ENCODE measurements around the gene RSRP1. TPM values are rescaled to one million over a fixed set of nuclear protein-coding genes. Genes with fewer than 3 reads are reported as not detected.

The RSRP1 gene
- total and polyA plus RNA-seq, 12 donors: 22.8 to 663 (median 107) TPM

- 0 to 1% (median 0%) methylated on average over 23 to 53 of the region's 53 CpGs; no CpG with 5 or more reads in 1 of the 4 donors for WGBS, 4 donors
- H3K36me3 ChIP-seq (replicated peaks in 1 of 2): peaks cover 0 to 40% of the 10 kb centered on the region in 2 donors
- DNase-seq: peak; percentile 47 to 73 (median 54)
- peaks cover 16 to 34% of the 10 kb centered on the region in 2 donors for H3K4me1 ChIP-seq (replicated peaks in 1 of 2)
- no peaks in the 10 kb centered on the region for H3K27me3 ChIP-seq
- H3K4me3 ChIP-seq: peak overlapping the region; percentile 62 to 98 (median 82)
- peak overlapping the region; percentile 95 to 100 (median 99) for H3K27ac ChIP-seq
- intact Hi-C loops (cut with DNase I): no loop called here
- no peaks in the 10 kb centered on the region for H3K9me3 ChIP-seq (replicated peaks in 1 of 3)
- TF ChIP-seq CTCF (IDR thresholded peaks at IDR 0.05) (no peak), POLR2A (IDR thresholded peaks at IDR 0.05) (no peak)
These were observed 642 bp downstream of the RSRP1 start for GRCh38 chr1:25246600-25247023.

DNA sequence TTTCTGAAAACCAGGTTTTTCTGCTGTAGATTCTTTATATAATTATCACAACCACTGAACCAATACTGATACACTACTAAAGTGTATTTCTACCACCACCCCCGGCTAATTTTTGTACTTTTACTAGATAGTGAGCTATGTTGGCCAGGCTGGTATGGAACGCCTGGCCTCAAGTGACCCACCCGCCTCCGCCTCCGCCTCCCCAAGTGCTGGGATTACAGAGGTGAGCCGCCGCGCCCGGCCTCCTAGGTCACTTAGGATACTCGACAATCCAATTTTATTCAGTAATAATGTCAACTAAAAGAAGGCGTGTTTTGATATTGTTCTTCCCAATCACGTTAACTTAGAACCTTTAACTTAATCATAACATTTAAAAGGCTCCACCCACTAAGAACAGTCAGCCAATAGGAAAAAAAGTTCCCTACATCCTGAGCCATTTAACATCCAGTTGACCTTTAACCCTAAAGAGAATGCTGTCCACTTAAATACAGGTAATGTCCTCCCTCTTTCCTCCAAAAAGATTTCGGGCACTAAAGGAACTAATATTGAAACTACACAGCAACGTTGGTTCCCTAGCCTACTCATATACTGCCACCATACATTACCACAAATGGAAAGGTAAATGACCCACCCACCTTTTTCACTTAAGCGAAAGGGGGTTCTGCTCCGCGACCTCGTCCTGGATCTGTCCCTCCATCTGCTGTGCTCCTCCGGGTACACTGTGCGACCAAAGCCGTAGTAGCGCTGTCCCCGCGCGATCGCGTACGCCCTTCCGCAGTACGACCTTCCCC is 1.2 kb downstream of the RSRP1 start:
- Histone ChIP-seq H3K4me1 (replicated peaks in 1 of 2) (peaks cover 16 to 37% of the 10 kb centered on the region in 2 donors), H3K9me3 (replicated peaks in 1 of 3) (no peaks in the 10 kb centered on the region), H3K27ac (peak overlapping the region; percentile 95 to 100 (median 99)), H3K36me3 (replicated peaks in 1 of 2) (peaks cover 0 to 45% of the 10 kb centered on the region in 2 donors), H3K27me3 (no peaks in the 10 kb centered on the region), H3K4me3 (peak overlapping the region; percentile 62 to 98 (median 82))
- TF ChIP-seq POLR2A (IDR thresholded peaks at IDR 0.05): no peak
- no peak for TF ChIP-seq CTCF (IDR thresholded peaks at IDR 0.05)
- intact Hi-C loops (cut with DNase I): no loop called here
- WGBS, 4 donors: 17 to 38% (median 26%) methylated on average over 17 to 30 of the region's 30 CpGs
- peak in 3 of 7 donors; percentile 34 to 68 (median 38) for DNase-seq

DNA sequence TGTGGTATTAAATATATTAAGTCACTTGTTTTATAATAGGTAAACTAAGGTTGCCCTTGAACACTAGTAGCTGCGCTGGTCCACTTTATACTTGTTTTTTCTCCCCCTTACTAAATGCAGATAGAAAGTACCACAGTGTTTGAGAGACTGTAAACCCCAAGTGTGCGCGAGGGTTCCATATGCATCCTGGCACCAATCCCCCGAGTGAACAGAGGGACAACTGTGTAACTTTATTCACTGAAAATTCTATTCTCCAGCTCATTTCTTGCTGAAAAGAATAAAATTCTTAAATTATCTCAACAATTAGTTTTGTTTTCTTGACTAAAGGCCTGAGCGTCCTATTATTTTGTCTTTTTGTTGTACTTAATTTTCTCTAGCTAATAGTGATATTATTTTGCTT is 1.9 kb downstream of the RSRP1 start:
- DNase-seq: peak in 1 of 7 donors; percentile 48
- peaks cover 21 to 44% of the 10 kb centered on the region in 2 donors for H3K4me1 ChIP-seq (replicated peaks in 1 of 2)
- intact Hi-C loops (cut with DNase I): no loop called here
- H3K4me3 ChIP-seq: peak overlapping the region in 1 of 4 donors; percentile 68
- no peak for TF ChIP-seq POLR2A (IDR thresholded peaks at IDR 0.05)
- no peak for TF ChIP-seq CTCF (IDR thresholded peaks at IDR 0.05)
- 66 to 78% (median 69%) methylated on average over 5 of the region's 5 CpGs for WGBS, 4 donors
- H3K36me3 ChIP-seq (replicated peaks in 1 of 2): peaks cover 0 to 45% of the 10 kb centered on the region in 2 donors
- no peak overlapping the region for H3K27ac ChIP-seq
- no peaks in the 10 kb centered on the region for H3K27me3 ChIP-seq
- no peaks in the 10 kb centered on the region for H3K9me3 ChIP-seq (replicated peaks in 1 of 3)

- intact Hi-C loops (cut with DNase I): no loop called here
- no peak for DNase-seq
- Histone ChIP-seq H3K4me3 (no peak overlapping the region), H3K27me3 (no peaks in the 10 kb centered on the region), H3K9me3 (replicated peaks in 1 of 3) (no peaks in the 10 kb centered on the region), H3K27ac (no peak overlapping the region), H3K4me1 (replicated peaks in 1 of 2) (peaks cover 31 to 54% of the 10 kb centered on the region in 2 donors), H3K36me3 (replicated peaks in 1 of 2) (peaks cover 0 to 45% of the 10 kb centered on the region in 2 donors)
- 58 to 65% (median 61%) methylated on average over 6 of the region's 6 CpGs for WGBS, 4 donors
- TF ChIP-seq CTCF (IDR thresholded peaks at IDR 0.05) (no peak), POLR2A (IDR thresholded peaks at IDR 0.05) (no peak)
These were observed 3.3 kb downstream of the RSRP1 start for GRCh38 chr1:25243907-25244306.

Data from adrenal gland (tissue), 12 donors.